Measurements from ENCODE around the gene TRIM29.

The TRIM29 gene

GRCh38 chr11:120123946-120124345 is 14.0 kb downstream of the TRIM29 start:
- no peaks in the 10 kb centered on the region for H3K27me3 ChIP-seq (ENCODE audit: insufficient read depth, low read depth, severe bottlenecking)
- no peak for TF ChIP-seq CTCF (IDR thresholded peaks at IDR 0.05; ENCODE audit: low read depth, low read length)
- H3K36me3 ChIP-seq: no peaks in the 10 kb centered on the region
- no peak overlapping the region for H3K27ac ChIP-seq
- no peak for DNase-seq
- H3K9me3 ChIP-seq (ENCODE audit: severe bottlenecking): no peaks in the 10 kb centered on the region
- no peak overlapping the region for H3K4me3 ChIP-seq (ENCODE audit: low read depth, low read length)

GRCh38 chr11:120122924-120123683 is 14.8 kb downstream of the TRIM29 start:
- no peaks in the 10 kb centered on the region for H3K27me3 ChIP-seq (ENCODE audit: insufficient read depth, low read depth, severe bottlenecking)
- no peak for DNase-seq
- TF ChIP-seq CTCF (IDR thresholded peaks at IDR 0.05; ENCODE audit: low read depth, low read length): no peak

GRCh38 chr11:120121914-120122473 is 15.9 kb downstream of the TRIM29 start:
- no peaks in the 10 kb centered on the region for H3K36me3 ChIP-seq
- H3K27ac ChIP-seq: no peak overlapping the region
- no peaks in the 10 kb centered on the region for H3K9me3 ChIP-seq (ENCODE audit: severe bottlenecking)
- no peaks in the 10 kb centered on the region for H3K27me3 ChIP-seq (ENCODE audit: insufficient read depth, low read depth, severe bottlenecking)
- no peak overlapping the region for H3K4me3 ChIP-seq (ENCODE audit: low read depth, low read length)
- no peak for DNase-seq
- no peak for TF ChIP-seq CTCF (IDR thresholded peaks at IDR 0.05; ENCODE audit: low read depth, low read length)

More at GRCh38 chr11:120122924-120123683, 14.8 kb downstream of the TRIM29 start:
- Histone ChIP-seq H3K4me3 (ENCODE audit: low read depth, low read length) (no peak overlapping the region), H3K9me3 (ENCODE audit: severe bottlenecking) (no peaks in the 10 kb centered on the region), H3K36me3 (no peaks in the 10 kb centered on the region), H3K27ac (no peak overlapping the region)

- Histone ChIP-seq H3K27me3 (ENCODE audit: insufficient read depth, low read depth, severe bottlenecking) (no peaks in the 10 kb centered on the region), H3K27ac (no peak overlapping the region), H3K9me3 (ENCODE audit: severe bottlenecking) (no peaks in the 10 kb centered on the region), H3K4me3 (ENCODE audit: low read depth, low read length) (no peak overlapping the region), H3K36me3 (no peaks in the 10 kb centered on the region)
- no peak for TF ChIP-seq CTCF (IDR thresholded peaks at IDR 0.05; ENCODE audit: low read depth, low read length)
- DNase-seq: no peak
Observed at GRCh38 chr11:120121336-120121735, 16.6 kb downstream of the TRIM29 start.

GRCh38 chr11:120120805-120121335 is 17.0 kb downstream of the TRIM29 start:
- Histone ChIP-seq H3K36me3 (no peaks in the 10 kb centered on the region), H3K9me3 (ENCODE audit: severe bottlenecking) (no peaks in the 10 kb centered on the region), H3K27me3 (ENCODE audit: insufficient read depth, low read depth, severe bottlenecking) (no peaks in the 10 kb centered on the region), H3K27ac (no peak overlapping the region), H3K4me3 (ENCODE audit: low read depth, low read length) (no peak overlapping the region)
- DNase-seq: no peak
- TF ChIP-seq CTCF (IDR thresholded peaks at IDR 0.05; ENCODE audit: low read depth, low read length): no peak
